ENCODE measurements around the gene CLEC9A. TPM values are rescaled to one million over a fixed set of nuclear protein-coding genes. Genes with fewer than 3 reads are reported as not detected.

Gene CLEC9A
- total and polyA plus RNA-seq, 2 donors (not counting 3 experiments of a cell fraction or from before 2014, with no cell fraction given), result not detected

GRCh38 chr12:10098791-10099190, 68.3 kb downstream of the CLEC9A start, which contains the start of gene CLEC1A:
TSS of gene CLEC1A (minus strand) at chr12:10098985. CDS start at chr12:10098922, 63 bp downstream.
- H3K9me3 ChIP-seq (replicated peaks; ENCODE audit: control insufficient read depth, insufficient read depth, low read length), result no peaks in the 10 kb centered on the region
- intact Hi-C loops (cut with micrococcal nuclease), result loop anchor here (1.0 to 2.0 kb wide), 3 partner anchors 30 to 66 kb away; no protein-coding TSS in a partner anchor
- dilution Hi-C loops (cut with MboI; ENCODE audit: extremely low pct_ligation_motif_present, low sequenced_read_pairs), result no loop called here
- no peaks in the 10 kb centered on the region for H3K27me3 ChIP-seq (ENCODE audit: control insufficient read depth in 2 of 2, insufficient read depth in 2 of 2, low read length in 2 of 2)
- peaks cover 7% of the 10 kb centered on the region for H3K4me1 ChIP-seq (ENCODE audit: control insufficient read depth, extremely low read depth, insufficient read depth, low read length)
- no peaks in the 10 kb centered on the region for H3K36me3 ChIP-seq (ENCODE audit: control insufficient read depth in 2 of 2, extremely low read depth in 1 of 2, insufficient read depth in 2 of 2, low read length in 2 of 2)
- FAIRE-seq (peak; percentile 69), DNase-seq (ENCODE audit: low read depth, low spot score) (peak; percentile 82)
- CTCF ChIA-PET, result interaction anchor here (0.6 to 2.8 kb wide), 8 partner anchors 11 to 67 kb away, joined by 3 to 22 read pairs (median 4); no protein-coding TSS in a partner anchor
- H4K20me1 ChIP-seq (replicated peaks; ENCODE audit: control insufficient read depth, extremely low read depth, insufficient read depth, low read length), result no peaks in the 10 kb centered on the region
- peak within 1 kb of the TSS; percentile 75 for H3K27ac ChIP-seq (ENCODE audit: insufficient read depth, low read depth, low read length)
- POLR2A ChIA-PET, result interaction anchor here (1.0 to 1.7 kb wide), 2 partner anchors 30 to 67 kb away, joined by 3 to 7 read pairs; no protein-coding TSS in a partner anchor
- no TSS peak for BruUV-seq (replicated peaks)
- H3K9me1 ChIP-seq (replicated peaks; ENCODE audit: control insufficient read depth, extremely low read depth, insufficient read depth, low read length), result no peaks in the 10 kb centered on the region
- peak; percentile 50 for TF ChIP-seq POLR2A (IDR thresholded peaks at IDR 0.05; ENCODE audit: low read depth, low read length)
- TF ChIP-seq JUN (IDR thresholded peaks at IDR 0.05; ENCODE audit: borderline replicate concordance, insufficient read depth, insufficient read length, low read depth), result no peak
- peak within 1 kb of the TSS; percentile 75 for H3K4me2 ChIP-seq (ENCODE audit: insufficient read depth, low read length)
- peak within 1 kb of the TSS; percentile 38 to 63 (median 43) for H3K4me3 ChIP-seq (replicated peaks in 1 of 3; ENCODE audit: insufficient read depth in 1 of 3, low read depth in 1 of 3, low read length in 3 of 3)
- H3K9ac ChIP-seq (replicated peaks; ENCODE audit: extremely low read depth, insufficient read depth, low read length), result peak within 1 kb of the TSS; percentile 80
- peaks cover 18% of the 10 kb centered on the region for H3K79me2 ChIP-seq (ENCODE audit: control insufficient read depth, insufficient read depth, low read length)
- peak within 1 kb of the TSS; percentile 96 for H2AFZ ChIP-seq (ENCODE audit: low read depth, low read length)

GRCh38 chr12:10101042-10101579, 70.6 kb downstream of the CLEC9A start:
- Histone ChIP-seq H3K9me3 (replicated peaks; ENCODE audit: control insufficient read depth, insufficient read depth, low read length) (no peaks in the 10 kb centered on the region), H3K27ac (ENCODE audit: insufficient read depth, low read depth, low read length) (no peak overlapping the region), H3K4me1 (ENCODE audit: control insufficient read depth, extremely low read depth, insufficient read depth, low read length) (peaks cover 7% of the 10 kb centered on the region), H3K36me3 (ENCODE audit: control insufficient read depth in 2 of 2, extremely low read depth in 1 of 2, insufficient read depth in 2 of 2, low read length in 2 of 2) (no peaks in the 10 kb centered on the region), H3K79me2 (ENCODE audit: control insufficient read depth, insufficient read depth, low read length) (peaks cover 11% of the 10 kb centered on the region), H3K9me1 (replicated peaks; ENCODE audit: control insufficient read depth, extremely low read depth, insufficient read depth, low read length) (no peaks in the 10 kb centered on the region), H2AFZ (ENCODE audit: low read depth, low read length) (peak overlapping the region; percentile 43), H3K9ac (replicated peaks; ENCODE audit: extremely low read depth, insufficient read depth, low read length) (no peak overlapping the region), H3K4me3 (replicated peaks in 1 of 3; ENCODE audit: insufficient read depth in 1 of 3, low read depth in 1 of 3, low read length in 3 of 3) (no peak overlapping the region), H3K27me3 (ENCODE audit: control insufficient read depth in 2 of 2, insufficient read depth in 2 of 2, low read length in 2 of 2) (no peaks in the 10 kb centered on the region), H3K4me2 (ENCODE audit: insufficient read depth, low read length) (no peak overlapping the region), H4K20me1 (replicated peaks; ENCODE audit: control insufficient read depth, extremely low read depth, insufficient read depth, low read length) (no peaks in the 10 kb centered on the region)
- POLR2A ChIA-PET, result interaction anchor here (1.1 kb wide), 2 partner anchors 32 to 33 kb away, joined by 3 read pairs; no protein-coding TSS in a partner anchor
- no peak for TF ChIP-seq FOS (IDR thresholded peaks at IDR 0.05; ENCODE audit: borderline replicate concordance, insufficient read depth, low read length)
- TF ChIP-seq GATA2 (IDR thresholded peaks at IDR 0.05; ENCODE audit: insufficient read depth, insufficient read length, low read depth, low read length), result no peak
- TF ChIP-seq, protein P1, sequence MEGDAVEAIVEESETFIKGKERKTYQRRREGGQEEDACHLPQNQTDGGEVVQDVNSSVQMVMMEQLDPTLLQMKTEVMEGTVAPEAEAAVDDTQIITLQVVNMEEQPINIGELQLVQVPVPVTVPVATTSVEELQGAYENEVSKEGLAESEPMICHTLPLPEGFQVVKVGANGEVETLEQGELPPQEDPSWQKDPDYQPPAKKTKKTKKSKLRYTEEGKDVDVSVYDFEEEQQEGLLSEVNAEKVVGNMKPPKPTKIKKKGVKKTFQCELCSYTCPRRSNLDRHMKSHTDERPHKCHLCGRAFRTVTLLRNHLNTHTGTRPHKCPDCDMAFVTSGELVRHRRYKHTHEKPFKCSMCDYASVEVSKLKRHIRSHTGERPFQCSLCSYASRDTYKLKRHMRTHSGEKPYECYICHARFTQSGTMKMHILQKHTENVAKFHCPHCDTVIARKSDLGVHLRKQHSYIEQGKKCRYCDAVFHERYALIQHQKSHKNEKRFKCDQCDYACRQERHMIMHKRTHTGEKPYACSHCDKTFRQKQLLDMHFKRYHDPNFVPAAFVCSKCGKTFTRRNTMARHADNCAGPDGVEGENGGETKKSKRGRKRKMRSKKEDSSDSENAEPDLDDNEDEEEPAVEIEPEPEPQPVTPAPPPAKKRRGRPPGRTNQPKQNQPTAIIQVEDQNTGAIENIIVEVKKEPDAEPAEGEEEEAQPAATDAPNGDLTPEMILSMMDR (IDR thresholded peaks at IDR 0.05; ENCODE audit: extremely low read depth in 1 of 2, insufficient read depth in 1 of 2, low read depth in 1 of 2, low read length in 2 of 2), result no peak
- TF ChIP-seq POLR2A (IDR thresholded peaks at IDR 0.05; ENCODE audit: low read depth, low read length), result no peak
- no peak for TF ChIP-seq POLR2AphosphoS5 (IDR thresholded peaks at IDR 0.05; ENCODE audit: insufficient read depth, low read depth, low read length)
- no peak for TF ChIP-seq MAX (IDR thresholded peaks at IDR 0.05; ENCODE audit: insufficient read depth, insufficient read length)
- no peak for TF ChIP-seq JUN (IDR thresholded peaks at IDR 0.05; ENCODE audit: borderline replicate concordance, insufficient read depth, insufficient read length, low read depth)
- TF ChIP-seq MYC (IDR thresholded peaks at IDR 0.05; ENCODE audit: low read depth, low read length), result no peak
- no peak for TF ChIP-seq EZH2 (IDR thresholded peaks at IDR 0.05; ENCODE audit: borderline replicate concordance, low read depth, low read length, severe bottlenecking)
- DNase-seq (ENCODE audit: low read depth, low spot score), result peak; percentile 63
- no peak for FAIRE-seq
- CTCF ChIA-PET, result interaction anchor here (0.7 kb wide), 1 partner anchor 10 kb away, joined by 4 read pairs; no protein-coding TSS in a partner anchor
- BruUV-seq (replicated peaks), result no TSS peak
- intact Hi-C loops (cut with micrococcal nuclease), result no loop called here
- dilution Hi-C loops (cut with MboI; ENCODE audit: extremely low pct_ligation_motif_present, low sequenced_read_pairs), result no loop called here

Data from endothelial cell of umbilical vein (primary cell).